GM21528 (cell line): ENCODE data around the gene AMMECR1.
"Not testable (repeated sequence)": the region's sequence is repeated elsewhere in the genome, so short reads cannot be mapped to it uniquely, and the experiment has no call there.

Experiments used
- ATAC-seq: cut with Tn5 transposase; IDR thresholded peaks from one replicate; pipeline ENCODE4 v1.9.1; 2021; ENCODE audit warnings: mild to moderate bottlenecking, moderate library complexity; ENCODE audit not compliant: unreplicated experiment, low FRiP score

AMMECR1 gene

GRCh38 chrX:110265661-110266060, 52.2 kb downstream of the AMMECR1 start:
- no peak for ATAC-seq

GRCh38 chrX:110259117-110259516, 58.8 kb downstream of the AMMECR1 start:
- no peak for ATAC-seq

GRCh38 chrX:110258552-110258951, 59.3 kb downstream of the AMMECR1 start:
- no peak for ATAC-seq

- ATAC-seq: no peak
These were observed 60.0 kb downstream of the AMMECR1 start for GRCh38 chrX:110257889-110258288.

GRCh38 chrX:110252711-110253110, 65.2 kb downstream of the AMMECR1 start:
- ATAC-seq: no peak

GRCh38 chrX:110251961-110252360, 65.9 kb downstream of the AMMECR1 start:
- no peak for ATAC-seq

- ATAC-seq: no peak
These were observed 66.4 kb downstream of the AMMECR1 start for GRCh38 chrX:110251526-110251925.

GRCh38 chrX:110250847-110251246, 67.0 kb downstream of the AMMECR1 start:
- ATAC-seq: no peak

- ATAC-seq: no peak
These were observed 69.3 kb downstream of the AMMECR1 start for GRCh38 chrX:110248578-110248977.

GRCh38 chrX:110245011-110245410, 72.9 kb downstream of the AMMECR1 start:
- ATAC-seq: no peak

GRCh38 chrX:110242371-110242770, 75.5 kb downstream of the AMMECR1 start:
- ATAC-seq: no peak

GRCh38 chrX:110241816-110242215, 76.1 kb downstream of the AMMECR1 start:
- ATAC-seq: no peak

- ATAC-seq: not testable (repeated sequence)
These were observed 79.6 kb downstream of the AMMECR1 start for GRCh38 chrX:110238259-110238658.

- ATAC-seq: not testable (repeated sequence)
These were observed 86.4 kb downstream of the AMMECR1 start for GRCh38 chrX:110231485-110231884.

GRCh38 chrX:110229497-110230111, 88.3 kb downstream of the AMMECR1 start:
- ATAC-seq: not testable (repeated sequence)

- ATAC-seq: no peak
These were observed 89.4 kb downstream of the AMMECR1 start for GRCh38 chrX:110228453-110228852.

GRCh38 chrX:110226931-110227330, 91.0 kb downstream of the AMMECR1 start:
- no peak for ATAC-seq

- ATAC-seq: no peak
These were observed 92.8 kb downstream of the AMMECR1 start for GRCh38 chrX:110224926-110225617.

- ATAC-seq: no peak
These were observed 95.2 kb downstream of the AMMECR1 start for GRCh38 chrX:110222497-110223257.

GRCh38 chrX:110219920-110220319, 98.0 kb downstream of the AMMECR1 start:
- ATAC-seq: no peak

GRCh38 chrX:110218591-110218990, 99.3 kb downstream of the AMMECR1 start:
- ATAC-seq: no peak
